Muscle of leg (tissue), 11 donors: ENCODE measurements around the gene SH3TC2. TPM values are rescaled to one million over a fixed set of nuclear protein-coding genes. Genes with fewer than 3 reads are reported as not detected.

Experiments
- DNase-seq: peaks from one replicate; pipeline ENCODE4 v3.0.0; 2013
- H3K27ac ChIP-seq: one replicate; pipeline ENCODE4 v1.5.1; 2013; ENCODE audit warnings: mild to moderate bottlenecking, low read length, control low read depth
- H3K27me3 ChIP-seq: one replicate; pipeline ENCODE4 v1.6.1; 2013; ENCODE audit warnings: low read length; ENCODE audit not compliant: control insufficient read depth, insufficient read depth
- H3K36me3 ChIP-seq: one replicate; pipeline ENCODE4 v1.6.1; 2013; ENCODE audit warnings: low read length; ENCODE audit not compliant: control insufficient read depth, insufficient read depth
- H3K4me1 ChIP-seq: one replicate; pipeline ENCODE4 v1.6.1; 2013; ENCODE audit warnings: low read length; ENCODE audit not compliant: control insufficient read depth, insufficient read depth
- H3K4me3 ChIP-seq: one replicate; pipeline ENCODE4 v1.5.1; 2013; ENCODE audit warnings: low read length, control low read depth
- H3K9me3 ChIP-seq: replicated peaks from 2 replicates; pipeline ENCODE4 v1.6.1; 2013; ENCODE audit warnings: low read depth, low read length; ENCODE audit not compliant: control insufficient read depth
- WGBS: methylation state at CpG from one replicate; pipeline ENCODE4 v1.1.5; 2013; ENCODE audit warnings: missing lambda C conversion rate; ENCODE audit not compliant: insufficient coverage; 5-methylcytosine and 5-hydroxymethylcytosine counted together
- polyA plus RNA-seq, 8 donors: library from polyadenylated mRNA; unstranded; fragments of 120-200 nt; gene quantifications; one replicate each; pipeline versions ENCODE4 v1.2.1 to v1.2.3, GENCODE V29; 2013; ENCODE audit warnings: inconsistent platforms in 1 of 8, low replicate concordance in 1 of 8; ENCODE audit not compliant: insufficient read length in 8 of 8, insufficient read depth in 1 of 8
- total RNA-seq: library from RNA; stranded (reverse); fragments of 120-200 nt; gene quantifications from one replicate; pipeline ENCODE4 v1.2.4, GENCODE V29; 2013

Gene SH3TC2
- total and polyA plus RNA-seq, 9 donors = 0.84 to 3.0 (median 1.6) TPM

- no peak for DNase-seq
- Histone ChIP-seq H3K9me3 (no peaks in the 10 kb centered on the region), H3K4me1 (no peaks in the 10 kb centered on the region), H3K27ac (no peak overlapping the region), H3K27me3 (no peaks in the 10 kb centered on the region), H3K4me3 (no peak overlapping the region), H3K36me3 (no peaks in the 10 kb centered on the region)
These were observed 17.8 kb downstream of the SH3TC2 start for GRCh38 chr5:149045089-149045460.

- no peaks in the 10 kb centered on the region for H3K27me3 ChIP-seq
- no peak overlapping the region for H3K4me3 ChIP-seq
- H3K27ac ChIP-seq = no peak overlapping the region
- no peaks in the 10 kb centered on the region for H3K4me1 ChIP-seq
- no peaks in the 10 kb centered on the region for H3K36me3 ChIP-seq
- no CpG with 5 or more reads among the region's 4 CpGs for WGBS
- no peaks in the 10 kb centered on the region for H3K9me3 ChIP-seq
- no peak for DNase-seq
These were observed 18.3 kb downstream of the SH3TC2 start for GRCh38 chr5:149044453-149045088.

GRCh38 chr5:149043641-149044040 lies 19.2 kb downstream of the SH3TC2 start:
- Histone ChIP-seq H3K4me1 (no peaks in the 10 kb centered on the region), H3K9me3 (no peaks in the 10 kb centered on the region), H3K36me3 (no peaks in the 10 kb centered on the region), H3K4me3 (no peak overlapping the region), H3K27ac (no peak overlapping the region), H3K27me3 (no peaks in the 10 kb centered on the region)
- 20% methylated on average over 1 of the region's 4 CpGs for WGBS
- DNase-seq = no peak

- H3K27ac ChIP-seq = no peak overlapping the region
- no peaks in the 10 kb centered on the region for H3K9me3 ChIP-seq
- DNase-seq = no peak
- no peak overlapping the region for H3K4me3 ChIP-seq
- no peaks in the 10 kb centered on the region for H3K4me1 ChIP-seq
- no peaks in the 10 kb centered on the region for H3K36me3 ChIP-seq
- WGBS = no CpG with 5 or more reads among the region's 1 CpG
- H3K27me3 ChIP-seq = no peaks in the 10 kb centered on the region
These were observed 20.0 kb downstream of the SH3TC2 start for GRCh38 chr5:149042865-149043264.

GRCh38 chr5:149041242-149041641 lies 21.6 kb downstream of the SH3TC2 start:
- WGBS = no CpG with 5 or more reads among the region's 5 CpGs
- Histone ChIP-seq H3K4me1 (no peaks in the 10 kb centered on the region), H3K4me3 (no peak overlapping the region), H3K9me3 (no peaks in the 10 kb centered on the region), H3K36me3 (no peaks in the 10 kb centered on the region), H3K27me3 (peaks cover 2% of the 10 kb centered on the region), H3K27ac (no peak overlapping the region)
- no peak for DNase-seq

GRCh38 chr5:149040421-149040820 lies 22.4 kb downstream of the SH3TC2 start:
- H3K27me3 ChIP-seq = peaks cover 2% of the 10 kb centered on the region
- H3K27ac ChIP-seq = no peak overlapping the region
- DNase-seq = no peak
- H3K9me3 ChIP-seq = no peaks in the 10 kb centered on the region
- H3K4me1 ChIP-seq = no peaks in the 10 kb centered on the region
- 50% methylated on average over 1 of the region's 1 CpG for WGBS
- H3K36me3 ChIP-seq = no peaks in the 10 kb centered on the region
- H3K4me3 ChIP-seq = no peak overlapping the region

GRCh38 chr5:149039506-149039905 lies 23.4 kb downstream of the SH3TC2 start:
- H3K27me3 ChIP-seq = peaks cover 2% of the 10 kb centered on the region
- no peak overlapping the region for H3K4me3 ChIP-seq
- H3K36me3 ChIP-seq = no peaks in the 10 kb centered on the region
- no peaks in the 10 kb centered on the region for H3K9me3 ChIP-seq
- no peaks in the 10 kb centered on the region for H3K4me1 ChIP-seq
- DNase-seq = no peak
- no CpG with 5 or more reads among the region's 2 CpGs for WGBS
- H3K27ac ChIP-seq = no peak overlapping the region

GRCh38 chr5:149038336-149039080 lies 24.4 kb downstream of the SH3TC2 start:
- WGBS = 40% methylated on average over 1 of the region's 6 CpGs

GRCh38 chr5:149037817-149038216 lies 25.0 kb downstream of the SH3TC2 start:
- Histone ChIP-seq H3K9me3 (no peaks in the 10 kb centered on the region), H3K4me3 (no peak overlapping the region), H3K4me1 (no peaks in the 10 kb centered on the region), H3K27ac (no peak overlapping the region), H3K27me3 (peaks cover 2% of the 10 kb centered on the region), H3K36me3 (no peaks in the 10 kb centered on the region)
- WGBS = 40% methylated on average over 2 of the region's 3 CpGs
- no peak for DNase-seq

More at GRCh38 chr5:149038336-149039080, 24.4 kb downstream of the SH3TC2 start:
- DNase-seq = no peak
- Histone ChIP-seq H3K27ac (no peak overlapping the region), H3K9me3 (no peaks in the 10 kb centered on the region), H3K4me1 (no peaks in the 10 kb centered on the region), H3K36me3 (no peaks in the 10 kb centered on the region), H3K27me3 (peaks cover 2% of the 10 kb centered on the region), H3K4me3 (no peak overlapping the region)

GRCh38 chr5:149036970-149037369 lies 25.9 kb downstream of the SH3TC2 start:
- no peaks in the 10 kb centered on the region for H3K4me1 ChIP-seq
- H3K9me3 ChIP-seq = no peaks in the 10 kb centered on the region
- H3K27me3 ChIP-seq = peaks cover 2% of the 10 kb centered on the region
- no CpG with 5 or more reads among the region's 2 CpGs for WGBS
- DNase-seq = no peak
- no peak overlapping the region for H3K4me3 ChIP-seq
- H3K27ac ChIP-seq = no peak overlapping the region
- H3K36me3 ChIP-seq = no peaks in the 10 kb centered on the region
